ENCODE measurements around the gene EIF2B2.

EIF2B2 gene

GRCh38 chr14:75041613-75042012 lies 38.9 kb downstream of the EIF2B2 start:
- Histone ChIP-seq H3K4me3 (ENCODE audit: low read depth in 1 of 2, low read length in 1 of 2) (no peak overlapping the region), H3K27me3 (peaks cover 14% of the 10 kb centered on the region), H3K27ac (no peak overlapping the region), H3K4me1 (ENCODE audit: control insufficient read depth in 1 of 2, insufficient read depth in 1 of 2, low read depth in 1 of 2, low read length in 1 of 2) (no peaks in the 10 kb centered on the region), H3K36me3 (no peaks in the 10 kb centered on the region), H3K9me3 (no peaks in the 10 kb centered on the region)
- TF ChIP-seq CTCF (IDR thresholded peaks at IDR 0.05), result no peak

GRCh38 chr14:75042035-75042434 lies 39.3 kb downstream of the EIF2B2 start:
- Histone ChIP-seq H3K36me3 (no peaks in the 10 kb centered on the region), H3K9me3 (no peaks in the 10 kb centered on the region), H3K27me3 (peaks cover 18% of the 10 kb centered on the region), H3K4me3 (ENCODE audit: low read depth in 1 of 2, low read length in 1 of 2) (no peak overlapping the region), H3K27ac (no peak overlapping the region), H3K4me1 (ENCODE audit: control insufficient read depth in 1 of 2, insufficient read depth in 1 of 2, low read depth in 1 of 2, low read length in 1 of 2) (no peaks in the 10 kb centered on the region)
- TF ChIP-seq CTCF (IDR thresholded peaks at IDR 0.05), result no peak

GRCh38 chr14:75044322-75044721 lies 41.6 kb downstream of the EIF2B2 start:
- Histone ChIP-seq H3K4me1 (ENCODE audit: control insufficient read depth in 1 of 2, insufficient read depth in 1 of 2, low read depth in 1 of 2, low read length in 1 of 2) (peaks cover 0 to under 1% of the 10 kb centered on the region in 2 experiments), H3K27me3 (peaks cover 41% of the 10 kb centered on the region), H3K4me3 (ENCODE audit: low read depth in 1 of 2, low read length in 1 of 2) (no peak overlapping the region), H3K9me3 (no peaks in the 10 kb centered on the region), H3K36me3 (no peaks in the 10 kb centered on the region), H3K27ac (no peak overlapping the region)
- TF ChIP-seq CTCF (IDR thresholded peaks at IDR 0.05), result no peak

- H3K36me3 ChIP-seq, result no peaks in the 10 kb centered on the region
- H3K9me3 ChIP-seq, result no peaks in the 10 kb centered on the region
- no peak overlapping the region for H3K4me3 ChIP-seq (ENCODE audit: low read depth in 1 of 2, low read length in 1 of 2)
- no peak for TF ChIP-seq CTCF (IDR thresholded peaks at IDR 0.05)
- no peak overlapping the region for H3K27ac ChIP-seq
- H3K27me3 ChIP-seq, result peaks cover 45% of the 10 kb centered on the region
- H3K4me1 ChIP-seq (ENCODE audit: control insufficient read depth in 1 of 2, insufficient read depth in 1 of 2, low read depth in 1 of 2, low read length in 1 of 2), result peaks cover 0 to 4% of the 10 kb centered on the region in 2 experiments
Measured at GRCh38 chr14:75044752-75045151, 42.0 kb downstream of the EIF2B2 start.

GRCh38 chr14:75046275-75046674 lies 43.6 kb downstream of the EIF2B2 start:
- TF ChIP-seq CTCF (IDR thresholded peaks at IDR 0.05), result no peak
- Histone ChIP-seq H3K27ac (no peak overlapping the region), H3K4me3 (ENCODE audit: low read depth in 1 of 2, low read length in 1 of 2) (no peak overlapping the region), H3K27me3 (peaks cover 60% of the 10 kb centered on the region), H3K36me3 (no peaks in the 10 kb centered on the region), H3K9me3 (no peaks in the 10 kb centered on the region), H3K4me1 (ENCODE audit: control insufficient read depth in 1 of 2, insufficient read depth in 1 of 2, low read depth in 1 of 2, low read length in 1 of 2) (peaks cover 5 to 11% of the 10 kb centered on the region in 2 experiments)

GRCh38 chr14:75046899-75047298 lies 44.2 kb downstream of the EIF2B2 start:
- H3K4me1 ChIP-seq (ENCODE audit: control insufficient read depth in 1 of 2, insufficient read depth in 1 of 2, low read depth in 1 of 2, low read length in 1 of 2), result peaks cover 8 to 15% of the 10 kb centered on the region in 2 experiments
- no peak overlapping the region for H3K27ac ChIP-seq
- no peaks in the 10 kb centered on the region for H3K9me3 ChIP-seq
- H3K4me3 ChIP-seq (ENCODE audit: low read depth in 1 of 2, low read length in 1 of 2), result no peak overlapping the region
- peaks cover 66% of the 10 kb centered on the region for H3K27me3 ChIP-seq
- TF ChIP-seq CTCF (IDR thresholded peaks at IDR 0.05), result no peak
- no peaks in the 10 kb centered on the region for H3K36me3 ChIP-seq
